ENCODE results near the gene PLCL2.

PLCL2 gene

DNA sequence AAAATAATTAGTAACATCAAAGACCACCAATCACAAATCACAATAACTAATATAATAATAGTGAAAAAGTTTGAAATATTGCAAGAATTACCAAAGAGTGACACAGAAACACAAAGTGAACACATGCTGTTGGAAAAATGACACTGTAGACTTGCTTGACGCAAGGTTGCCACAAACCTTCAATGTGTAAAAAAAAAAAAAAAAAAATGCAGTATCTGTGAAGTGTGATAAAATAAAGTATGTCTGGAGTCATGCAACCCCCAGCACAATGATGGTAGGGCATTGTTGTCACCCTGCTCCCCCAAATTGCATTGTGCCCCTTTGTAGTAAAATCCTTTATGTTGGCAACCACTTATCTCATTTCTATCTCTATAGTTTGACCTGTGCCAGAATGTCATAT is 190.6 kb downstream of the PLCL2 start:
- no peak overlapping the region for H3K4me3 ChIP-seq (ENCODE audit: low read length)
- no peaks in the 10 kb centered on the region for H3K9me3 ChIP-seq (replicated peaks; ENCODE audit: low read length)
- peaks cover 8% of the 10 kb centered on the region for H3K4me1 ChIP-seq (ENCODE audit: control insufficient read depth, insufficient read depth, low read length)
- no peaks in the 10 kb centered on the region for H3K27me3 ChIP-seq (ENCODE audit: control insufficient read depth, insufficient read depth, low read length)
- H3K9ac ChIP-seq (ENCODE audit: low read depth, low read length), result no peak overlapping the region
- no peaks in the 10 kb centered on the region for H3K36me3 ChIP-seq (ENCODE audit: insufficient read depth, low read length)
- no peak overlapping the region for H3K4me2 ChIP-seq (ENCODE audit: low read length)

DNA sequence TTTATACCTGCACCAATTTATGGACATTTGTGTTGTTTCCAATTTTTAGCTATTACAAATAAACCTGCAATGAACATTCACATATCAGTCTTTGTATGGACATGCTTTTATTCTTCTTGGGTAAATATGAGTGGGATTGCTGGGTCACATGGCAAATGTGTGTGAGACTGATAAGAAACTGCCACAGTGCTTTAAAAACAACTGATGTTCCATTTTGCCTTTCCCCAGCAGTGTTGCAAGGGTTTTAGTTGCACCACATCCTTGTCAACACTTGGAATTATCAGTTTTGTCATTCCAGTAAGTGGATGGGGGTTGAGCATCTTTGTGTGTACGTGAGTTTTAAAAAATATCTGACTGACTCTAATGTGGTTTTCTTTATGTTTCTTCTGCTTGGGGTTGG is 191.2 kb downstream of the PLCL2 start:
- Histone ChIP-seq H3K4me1 (ENCODE audit: control insufficient read depth, insufficient read depth, low read length) (peaks cover 2% of the 10 kb centered on the region), H3K27me3 (ENCODE audit: control insufficient read depth, insufficient read depth, low read length) (no peaks in the 10 kb centered on the region), H3K4me2 (ENCODE audit: low read length) (no peak overlapping the region), H3K36me3 (ENCODE audit: insufficient read depth, low read length) (no peaks in the 10 kb centered on the region), H3K9ac (ENCODE audit: low read depth, low read length) (no peak overlapping the region), H3K4me3 (ENCODE audit: low read length) (no peak overlapping the region), H3K9me3 (replicated peaks; ENCODE audit: low read length) (no peaks in the 10 kb centered on the region)

DNA sequence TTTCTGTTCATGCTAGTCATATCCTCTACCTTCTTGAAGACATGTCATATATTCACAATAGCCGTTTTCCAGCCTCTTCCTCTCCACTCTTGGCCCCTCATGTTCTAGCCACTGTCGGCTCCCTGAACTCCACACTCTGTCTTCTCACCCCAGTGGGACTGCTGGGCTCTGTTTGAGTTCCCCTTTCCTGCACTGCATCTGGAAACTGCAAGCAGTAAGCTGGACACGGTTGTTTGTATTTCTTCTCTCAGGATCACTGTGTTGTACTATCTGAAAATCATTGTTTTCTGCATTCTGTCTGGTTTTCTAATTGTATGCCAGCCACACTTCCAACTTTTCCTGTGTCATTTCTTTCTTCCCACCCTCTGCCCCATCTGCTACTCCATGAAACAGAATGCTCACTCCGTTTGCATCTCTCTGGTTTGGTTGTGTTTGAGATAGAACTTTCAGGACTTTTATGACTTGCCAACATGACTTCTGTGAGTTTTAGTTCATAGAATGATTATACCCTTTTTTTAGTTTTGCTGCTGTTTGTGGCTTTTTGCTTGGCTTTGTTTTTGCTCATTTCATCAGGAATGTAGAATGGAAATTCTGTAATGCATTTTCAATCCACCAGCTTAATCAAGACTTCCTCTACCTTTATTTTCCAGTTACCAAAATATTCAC is 192.3 kb downstream of the PLCL2 start:
- Histone ChIP-seq H3K4me1 (ENCODE audit: control insufficient read depth, insufficient read depth, low read length) (no peaks in the 10 kb centered on the region), H3K9ac (ENCODE audit: low read depth, low read length) (no peak overlapping the region), H3K27me3 (ENCODE audit: control insufficient read depth, insufficient read depth, low read length) (no peaks in the 10 kb centered on the region), H3K9me3 (replicated peaks; ENCODE audit: low read length) (no peaks in the 10 kb centered on the region), H3K4me3 (ENCODE audit: low read length) (no peak overlapping the region), H3K36me3 (ENCODE audit: insufficient read depth, low read length) (no peaks in the 10 kb centered on the region), H3K4me2 (ENCODE audit: low read length) (no peak overlapping the region)

DNA sequence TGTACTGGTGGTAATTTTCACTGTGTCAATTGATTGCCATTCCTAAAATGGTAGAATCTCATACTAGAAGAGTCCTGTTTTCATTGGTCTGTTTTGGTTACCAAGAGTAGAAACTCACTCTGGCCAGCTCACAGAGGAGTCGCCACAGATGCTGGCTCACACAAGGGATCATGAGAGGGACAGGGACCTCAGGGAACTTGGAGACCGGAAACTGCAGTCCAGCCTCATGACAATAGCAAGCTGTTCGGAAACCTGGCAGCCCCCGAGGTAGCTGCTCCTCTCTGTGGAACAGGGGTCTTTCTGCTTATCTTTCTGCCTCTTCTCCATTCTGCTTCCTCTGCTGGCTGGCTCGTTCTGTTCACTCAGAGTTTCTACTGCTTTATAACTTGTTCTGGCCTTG is 192.9 kb downstream of the PLCL2 start:
- Histone ChIP-seq H3K36me3 (ENCODE audit: insufficient read depth, low read length) (no peaks in the 10 kb centered on the region), H3K4me1 (ENCODE audit: control insufficient read depth, insufficient read depth, low read length) (no peaks in the 10 kb centered on the region), H3K9me3 (replicated peaks; ENCODE audit: low read length) (no peaks in the 10 kb centered on the region), H3K9ac (ENCODE audit: low read depth, low read length) (no peak overlapping the region), H3K4me3 (ENCODE audit: low read length) (no peak overlapping the region), H3K4me2 (ENCODE audit: low read length) (no peak overlapping the region), H3K27me3 (ENCODE audit: control insufficient read depth, insufficient read depth, low read length) (no peaks in the 10 kb centered on the region)

DNA sequence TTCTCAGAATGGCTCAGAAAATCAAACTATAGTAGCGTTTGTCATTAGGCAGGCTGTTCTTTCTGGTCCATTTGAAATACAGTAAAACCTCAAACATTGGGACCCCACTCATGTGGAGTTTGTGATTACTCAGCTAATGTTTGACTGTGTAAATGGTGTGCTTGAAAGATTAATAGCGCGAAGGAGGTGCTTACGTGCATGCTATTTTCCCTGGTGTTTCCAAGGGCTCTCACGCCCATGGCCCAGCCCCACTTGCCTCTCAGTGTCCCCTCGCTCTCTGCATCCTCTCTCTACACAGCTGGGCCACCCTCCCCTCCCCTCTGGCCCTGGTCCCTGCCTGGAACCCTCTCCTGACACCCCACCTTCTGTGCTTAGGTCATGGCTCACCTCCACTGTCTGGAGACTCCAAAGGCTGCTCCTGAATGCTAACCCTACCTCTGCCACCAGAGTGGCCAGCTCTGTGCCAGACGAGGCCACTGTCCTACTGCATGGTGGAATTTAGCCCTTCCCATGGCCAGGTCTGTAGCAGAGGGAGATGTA is 194.2 kb downstream of the PLCL2 start:
- Histone ChIP-seq H3K4me1 (ENCODE audit: control insufficient read depth, insufficient read depth, low read length) (no peaks in the 10 kb centered on the region), H3K4me3 (ENCODE audit: low read length) (no peak overlapping the region), H3K9ac (ENCODE audit: low read depth, low read length) (no peak overlapping the region), H3K4me2 (ENCODE audit: low read length) (no peak overlapping the region), H3K9me3 (replicated peaks; ENCODE audit: low read length) (no peaks in the 10 kb centered on the region), H3K27me3 (ENCODE audit: control insufficient read depth, insufficient read depth, low read length) (no peaks in the 10 kb centered on the region), H3K36me3 (ENCODE audit: insufficient read depth, low read length) (no peaks in the 10 kb centered on the region)

DNA sequence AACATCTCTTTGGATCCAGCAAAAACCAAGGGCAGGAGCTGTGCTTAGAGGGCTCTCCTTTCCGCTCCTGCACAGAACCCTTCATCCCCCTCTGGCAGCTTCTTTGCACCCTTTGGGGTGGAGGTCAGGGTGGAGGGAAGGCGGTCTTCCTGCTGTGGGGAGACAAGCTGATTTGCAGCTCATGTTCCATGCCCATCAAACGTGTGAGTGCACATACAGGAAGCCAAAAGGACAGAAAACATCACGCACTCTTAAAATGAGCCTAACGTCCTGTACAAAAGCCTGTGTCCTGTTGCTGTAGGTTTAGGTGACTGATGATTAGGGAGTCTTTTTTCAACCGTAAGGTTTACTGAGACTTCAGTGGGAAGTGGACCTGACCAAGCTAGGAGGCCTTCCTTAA is 195.2 kb downstream of the PLCL2 start:
- Histone ChIP-seq H3K4me2 (ENCODE audit: low read length) (no peak overlapping the region), H3K36me3 (ENCODE audit: insufficient read depth, low read length) (no peaks in the 10 kb centered on the region), H3K9me3 (replicated peaks; ENCODE audit: low read length) (no peaks in the 10 kb centered on the region), H3K9ac (ENCODE audit: low read depth, low read length) (no peak overlapping the region), H3K27me3 (ENCODE audit: control insufficient read depth, insufficient read depth, low read length) (no peaks in the 10 kb centered on the region), H3K4me1 (ENCODE audit: control insufficient read depth, insufficient read depth, low read length) (no peaks in the 10 kb centered on the region), H3K4me3 (ENCODE audit: low read length) (no peak overlapping the region)

DNA sequence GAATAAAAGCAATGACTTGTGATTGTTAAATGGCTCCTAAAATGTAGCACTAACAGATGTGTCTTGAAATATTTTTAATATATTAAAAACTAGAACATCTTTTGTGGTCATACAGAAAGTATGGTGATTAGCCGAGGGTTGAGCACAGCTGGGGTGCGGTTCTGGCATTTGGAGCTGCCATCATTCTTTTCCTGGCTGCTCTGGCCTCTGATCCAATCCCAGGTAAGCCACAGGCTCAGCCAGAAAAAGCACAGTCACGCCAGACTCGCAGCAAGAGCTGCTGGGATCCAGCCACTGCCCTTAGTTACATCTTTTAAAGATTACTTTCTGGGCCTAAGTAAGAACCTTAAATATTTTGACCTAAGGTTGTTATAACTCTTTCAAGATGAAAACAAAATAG is 196.8 kb downstream of the PLCL2 start:
- Histone ChIP-seq H3K4me3 (ENCODE audit: low read length) (no peak overlapping the region), H3K9me3 (replicated peaks; ENCODE audit: low read length) (no peaks in the 10 kb centered on the region), H3K9ac (ENCODE audit: low read depth, low read length) (no peak overlapping the region), H3K36me3 (ENCODE audit: insufficient read depth, low read length) (no peaks in the 10 kb centered on the region), H3K4me1 (ENCODE audit: control insufficient read depth, insufficient read depth, low read length) (no peaks in the 10 kb centered on the region), H3K4me2 (ENCODE audit: low read length) (no peak overlapping the region), H3K27me3 (ENCODE audit: control insufficient read depth, insufficient read depth, low read length) (no peaks in the 10 kb centered on the region)

DNA sequence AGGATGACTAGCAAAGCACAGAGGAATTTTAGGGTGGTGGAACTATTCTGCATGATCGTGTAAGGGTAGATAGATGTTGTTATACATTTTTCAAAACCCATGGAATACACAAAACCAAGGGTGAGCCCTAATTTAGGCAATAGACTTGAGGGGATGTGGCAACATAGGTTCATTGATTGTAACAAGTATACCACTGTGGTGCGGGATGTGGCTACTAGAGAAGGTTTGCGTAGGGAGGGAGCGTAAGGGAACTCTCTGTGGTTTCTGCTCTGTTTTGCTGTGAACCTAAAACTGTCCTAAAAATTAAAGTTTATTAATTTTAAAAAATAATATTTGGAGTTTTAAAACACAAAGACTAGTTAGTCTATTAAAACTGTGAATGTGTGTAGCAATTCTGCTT is 202.8 kb downstream of the PLCL2 start:
- Histone ChIP-seq H3K4me1 (ENCODE audit: control insufficient read depth, insufficient read depth, low read length) (peaks cover 5% of the 10 kb centered on the region), H3K27me3 (ENCODE audit: control insufficient read depth, insufficient read depth, low read length) (no peaks in the 10 kb centered on the region), H3K4me3 (ENCODE audit: low read length) (no peak overlapping the region), H3K4me2 (ENCODE audit: low read length) (no peak overlapping the region), H3K36me3 (ENCODE audit: insufficient read depth, low read length) (no peaks in the 10 kb centered on the region), H3K9me3 (replicated peaks; ENCODE audit: low read length) (no peaks in the 10 kb centered on the region), H3K9ac (ENCODE audit: low read depth, low read length) (no peak overlapping the region)

DNA sequence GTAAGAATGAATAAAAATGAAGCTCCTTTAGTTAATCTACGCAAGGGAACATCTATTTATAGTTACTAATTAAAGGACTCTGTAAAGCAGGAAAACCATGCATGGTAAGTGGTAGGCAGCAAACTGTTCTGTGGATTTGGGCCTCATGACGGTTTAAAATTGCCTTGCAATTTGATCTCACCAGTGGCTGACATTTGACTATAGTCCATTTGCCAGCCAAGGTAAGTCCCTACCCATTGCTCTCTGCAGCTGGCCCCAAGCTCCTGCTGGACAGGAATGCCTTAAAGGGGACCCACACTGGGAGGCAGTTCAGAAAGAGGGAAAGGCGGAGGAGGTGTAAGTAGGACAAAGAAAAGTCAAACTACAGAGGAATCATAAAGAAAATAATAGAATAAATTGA is 203.3 kb downstream of the PLCL2 start:
- Histone ChIP-seq H3K27me3 (ENCODE audit: control insufficient read depth, insufficient read depth, low read length) (no peaks in the 10 kb centered on the region), H3K36me3 (ENCODE audit: insufficient read depth, low read length) (no peaks in the 10 kb centered on the region), H3K4me3 (ENCODE audit: low read length) (no peak overlapping the region), H3K9ac (ENCODE audit: low read depth, low read length) (no peak overlapping the region), H3K4me2 (ENCODE audit: low read length) (no peak overlapping the region), H3K4me1 (ENCODE audit: control insufficient read depth, insufficient read depth, low read length) (peaks cover 5% of the 10 kb centered on the region), H3K9me3 (replicated peaks; ENCODE audit: low read length) (no peaks in the 10 kb centered on the region)

DNA sequence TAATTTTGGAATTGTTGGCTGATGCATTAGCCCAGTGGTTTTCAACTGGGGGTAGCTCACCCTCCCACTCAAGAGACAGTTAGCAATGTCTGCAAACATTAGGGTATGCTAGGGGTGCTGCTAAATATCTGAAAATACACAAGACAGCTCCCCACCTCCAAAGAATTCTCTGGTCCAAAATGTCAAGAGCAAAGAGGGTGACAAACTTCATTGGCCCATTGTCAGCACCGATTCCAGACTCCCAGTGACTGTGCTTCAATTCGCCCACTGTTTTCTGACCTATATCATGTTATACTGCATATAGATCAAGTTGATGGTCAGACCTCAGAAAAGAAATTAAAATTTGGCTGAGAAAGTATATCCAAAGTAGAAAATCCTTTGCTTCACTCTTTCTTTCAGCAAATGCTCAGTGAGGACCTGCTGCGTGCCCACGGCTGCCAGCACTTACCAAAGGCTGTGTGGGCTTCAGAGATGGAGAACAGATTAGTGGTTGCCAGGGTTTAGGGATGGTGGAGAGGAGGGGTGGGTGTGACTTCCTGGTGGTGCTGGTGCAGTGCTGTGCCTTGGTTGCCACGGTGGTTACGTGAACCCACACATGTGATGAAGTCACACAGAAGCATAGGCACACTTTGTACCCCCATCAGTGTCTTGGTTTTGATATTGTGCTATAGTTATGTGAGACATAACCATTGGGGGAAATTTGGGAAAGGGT is 204.0 kb downstream of the PLCL2 start:
- Histone ChIP-seq H3K9me3 (replicated peaks; ENCODE audit: low read length) (no peaks in the 10 kb centered on the region), H3K4me3 (ENCODE audit: low read length) (no peak overlapping the region), H3K9ac (ENCODE audit: low read depth, low read length) (no peak overlapping the region), H3K36me3 (ENCODE audit: insufficient read depth, low read length) (no peaks in the 10 kb centered on the region), H3K4me1 (ENCODE audit: control insufficient read depth, insufficient read depth, low read length) (peaks cover 5% of the 10 kb centered on the region), H3K27me3 (ENCODE audit: control insufficient read depth, insufficient read depth, low read length) (no peaks in the 10 kb centered on the region), H3K4me2 (ENCODE audit: low read length) (no peak overlapping the region)

DNA sequence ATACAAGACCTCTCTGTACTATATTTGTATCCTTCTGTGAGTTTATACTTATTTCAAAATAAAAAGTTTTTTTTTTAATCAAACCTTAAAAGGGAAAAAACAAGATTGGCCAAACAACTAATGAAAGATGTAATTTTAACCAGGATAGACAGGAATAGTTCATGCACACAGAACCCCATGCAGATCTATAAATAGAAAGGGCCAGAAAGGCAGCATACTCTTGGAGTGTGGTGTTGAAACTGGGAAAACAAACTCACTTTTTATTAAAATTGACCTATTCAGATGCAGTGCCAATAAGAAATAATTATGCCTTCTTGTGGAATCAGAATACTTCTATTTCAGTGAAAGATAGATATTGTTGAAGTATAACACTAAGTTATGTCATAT is 204.6 kb downstream of the PLCL2 start:
- H3K4me1 ChIP-seq (ENCODE audit: control insufficient read depth, insufficient read depth, low read length), result peaks cover 5% of the 10 kb centered on the region
- no peaks in the 10 kb centered on the region for H3K27me3 ChIP-seq (ENCODE audit: control insufficient read depth, insufficient read depth, low read length)
- H3K4me3 ChIP-seq (ENCODE audit: low read length), result no peak overlapping the region
- H3K36me3 ChIP-seq (ENCODE audit: insufficient read depth, low read length), result no peaks in the 10 kb centered on the region
- no peaks in the 10 kb centered on the region for H3K9me3 ChIP-seq (replicated peaks; ENCODE audit: low read length)
- no peak overlapping the region for H3K4me2 ChIP-seq (ENCODE audit: low read length)
- no peak overlapping the region for H3K9ac ChIP-seq (ENCODE audit: low read depth, low read length)
